Measurements from ENCODE around the gene ADGRD2.

The ADGRD2 gene

GRCh38 chr9:124456341-124457078, 6.3 kb downstream of the ADGRD2 start:
- Histone ChIP-seq H3K4me3 (ENCODE audit: low read length in 2 of 2) (no peak overlapping the region), H3K9me3 (ENCODE audit: control insufficient read depth in 2 of 2, low read length in 2 of 2) (no peaks in the 10 kb centered on the region), H3K9ac (ENCODE audit: low read depth in 1 of 2, low read length in 2 of 2) (no peak overlapping the region), H3K27ac (ENCODE audit: low read depth in 2 of 2, low read length in 2 of 2) (no peak overlapping the region), H3K36me3 (ENCODE audit: control insufficient read depth in 2 of 2, insufficient read depth in 2 of 2, low read length in 2 of 2) (no peaks in the 10 kb centered on the region), H3K27me3 (ENCODE audit: control insufficient read depth in 2 of 2, insufficient read depth in 2 of 2, low read length in 2 of 2) (peaks cover 5 to 6% of the 10 kb centered on the region in 2 donors), H3K4me1 (ENCODE audit: control insufficient read depth in 2 of 2, insufficient read depth in 2 of 2, low read length in 2 of 2) (peaks cover 2% of the 10 kb centered on the region in 2 donors)

DNA sequence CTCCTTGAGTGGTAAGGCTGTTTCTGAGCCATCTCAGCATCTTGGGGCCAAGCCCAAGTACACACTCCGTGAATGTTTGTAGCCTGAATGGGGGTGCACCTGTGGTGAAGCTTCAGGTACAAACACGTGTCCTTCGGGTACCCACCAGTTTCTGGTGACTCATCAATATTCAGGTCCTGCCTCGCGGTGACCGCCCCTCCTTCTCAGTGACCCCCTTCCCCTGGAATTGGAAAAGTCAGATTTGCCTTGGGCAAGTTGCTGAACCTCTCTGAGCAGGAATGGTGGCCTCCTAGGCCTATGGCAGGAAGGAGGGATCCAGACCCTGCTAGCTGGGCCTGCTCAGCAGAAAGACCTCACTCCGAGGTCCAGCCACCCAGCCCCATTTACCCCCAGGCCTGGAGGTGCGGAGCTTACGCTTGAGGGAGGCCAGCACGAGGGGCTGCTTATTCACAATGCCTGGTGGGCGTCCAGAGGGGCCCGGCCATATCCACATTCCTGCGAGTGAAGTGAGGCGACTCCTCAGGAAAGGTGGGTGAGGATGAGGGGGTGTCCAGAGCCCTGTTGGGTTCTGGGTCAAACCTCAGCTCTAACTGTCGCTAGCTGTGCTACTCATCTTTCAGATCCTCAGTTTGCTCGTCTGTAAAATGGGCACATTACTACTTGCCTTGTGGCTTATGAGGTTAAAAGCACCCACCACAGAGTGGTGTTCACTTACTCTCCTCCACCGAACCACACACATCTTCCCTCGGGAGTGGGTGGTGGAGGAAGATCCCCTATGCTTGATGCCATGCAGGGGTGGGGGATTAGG, 7.0 kb downstream of the ADGRD2 start:
- no peaks in the 10 kb centered on the region for H3K36me3 ChIP-seq (ENCODE audit: control insufficient read depth in 2 of 2, insufficient read depth in 2 of 2, low read length in 2 of 2)
- H3K4me1 ChIP-seq (ENCODE audit: control insufficient read depth in 2 of 2, insufficient read depth in 2 of 2, low read length in 2 of 2): peaks cover 2% of the 10 kb centered on the region in 2 donors
- H3K4me3 ChIP-seq (ENCODE audit: low read length in 2 of 2): no peak overlapping the region
- no peak overlapping the region for H3K9ac ChIP-seq (ENCODE audit: low read depth in 1 of 2, low read length in 2 of 2)
- no peak overlapping the region for H3K27ac ChIP-seq (ENCODE audit: low read depth in 2 of 2, low read length in 2 of 2)
- H3K9me3 ChIP-seq (ENCODE audit: control insufficient read depth in 2 of 2, low read length in 2 of 2): no peaks in the 10 kb centered on the region
- peaks cover 2 to 3% of the 10 kb centered on the region in 2 donors for H3K27me3 ChIP-seq (ENCODE audit: control insufficient read depth in 2 of 2, insufficient read depth in 2 of 2, low read length in 2 of 2)

- peaks cover under 1 to 2% of the 10 kb centered on the region in 2 donors for H3K4me1 ChIP-seq (ENCODE audit: control insufficient read depth in 2 of 2, insufficient read depth in 2 of 2, low read length in 2 of 2)
- H3K27me3 ChIP-seq (ENCODE audit: control insufficient read depth in 2 of 2, insufficient read depth in 2 of 2, low read length in 2 of 2): peaks cover 0 to under 1% of the 10 kb centered on the region in 2 donors
- H3K9ac ChIP-seq (ENCODE audit: low read depth in 1 of 2, low read length in 2 of 2): no peak overlapping the region
- H3K36me3 ChIP-seq (ENCODE audit: control insufficient read depth in 2 of 2, insufficient read depth in 2 of 2, low read length in 2 of 2): no peaks in the 10 kb centered on the region
- H3K9me3 ChIP-seq (ENCODE audit: control insufficient read depth in 2 of 2, low read length in 2 of 2): no peaks in the 10 kb centered on the region
- no peak overlapping the region for H3K27ac ChIP-seq (ENCODE audit: low read depth in 2 of 2, low read length in 2 of 2)
- no peak overlapping the region for H3K4me3 ChIP-seq (ENCODE audit: low read length in 2 of 2)
Observed at GRCh38 chr9:124457887-124458431, 7.7 kb downstream of the ADGRD2 start.

- Histone ChIP-seq H3K4me1 (ENCODE audit: control insufficient read depth in 2 of 2, insufficient read depth in 2 of 2, low read length in 2 of 2) (peaks cover 0 to 2% of the 10 kb centered on the region in 2 donors), H3K4me3 (ENCODE audit: low read length in 2 of 2) (no peak overlapping the region), H3K9ac (ENCODE audit: low read depth in 1 of 2, low read length in 2 of 2) (no peak overlapping the region), H3K36me3 (ENCODE audit: control insufficient read depth in 2 of 2, insufficient read depth in 2 of 2, low read length in 2 of 2) (no peaks in the 10 kb centered on the region), H3K27me3 (ENCODE audit: control insufficient read depth in 2 of 2, insufficient read depth in 2 of 2, low read length in 2 of 2) (no peaks in the 10 kb centered on the region), H3K9me3 (ENCODE audit: control insufficient read depth in 2 of 2, low read length in 2 of 2) (no peaks in the 10 kb centered on the region), H3K27ac (ENCODE audit: low read depth in 2 of 2, low read length in 2 of 2) (no peak overlapping the region)
Observed at GRCh38 chr9:124458441-124458840, 8.2 kb downstream of the ADGRD2 start.

GRCh38 chr9:124462739-124463138, 12.5 kb downstream of the ADGRD2 start:
- H3K4me1 ChIP-seq (ENCODE audit: control insufficient read depth in 2 of 2, insufficient read depth in 2 of 2, low read length in 2 of 2): no peaks in the 10 kb centered on the region
- H3K4me3 ChIP-seq (ENCODE audit: low read length in 2 of 2): no peak overlapping the region
- H3K9ac ChIP-seq (ENCODE audit: low read depth in 1 of 2, low read length in 2 of 2): no peak overlapping the region
- no peaks in the 10 kb centered on the region for H3K36me3 ChIP-seq (ENCODE audit: control insufficient read depth in 2 of 2, insufficient read depth in 2 of 2, low read length in 2 of 2)
- H3K27me3 ChIP-seq (ENCODE audit: control insufficient read depth in 2 of 2, insufficient read depth in 2 of 2, low read length in 2 of 2): peaks cover 0 to 2% of the 10 kb centered on the region in 2 donors
- no peak overlapping the region for H3K27ac ChIP-seq (ENCODE audit: low read depth in 2 of 2, low read length in 2 of 2)
- no peaks in the 10 kb centered on the region for H3K9me3 ChIP-seq (ENCODE audit: control insufficient read depth in 2 of 2, low read length in 2 of 2)

GRCh38 chr9:124465736-124466135, 15.5 kb downstream of the ADGRD2 start:
- H3K4me3 ChIP-seq (ENCODE audit: low read length in 2 of 2): no peak overlapping the region
- no peaks in the 10 kb centered on the region for H3K4me1 ChIP-seq (ENCODE audit: control insufficient read depth in 2 of 2, insufficient read depth in 2 of 2, low read length in 2 of 2)
- no peaks in the 10 kb centered on the region for H3K9me3 ChIP-seq (ENCODE audit: control insufficient read depth in 2 of 2, low read length in 2 of 2)
- H3K27ac ChIP-seq (ENCODE audit: low read depth in 2 of 2, low read length in 2 of 2): no peak overlapping the region
- no peak overlapping the region for H3K9ac ChIP-seq (ENCODE audit: low read depth in 1 of 2, low read length in 2 of 2)
- peaks cover 0 to 2% of the 10 kb centered on the region in 2 donors for H3K27me3 ChIP-seq (ENCODE audit: control insufficient read depth in 2 of 2, insufficient read depth in 2 of 2, low read length in 2 of 2)
- no peaks in the 10 kb centered on the region for H3K36me3 ChIP-seq (ENCODE audit: control insufficient read depth in 2 of 2, insufficient read depth in 2 of 2, low read length in 2 of 2)

DNA sequence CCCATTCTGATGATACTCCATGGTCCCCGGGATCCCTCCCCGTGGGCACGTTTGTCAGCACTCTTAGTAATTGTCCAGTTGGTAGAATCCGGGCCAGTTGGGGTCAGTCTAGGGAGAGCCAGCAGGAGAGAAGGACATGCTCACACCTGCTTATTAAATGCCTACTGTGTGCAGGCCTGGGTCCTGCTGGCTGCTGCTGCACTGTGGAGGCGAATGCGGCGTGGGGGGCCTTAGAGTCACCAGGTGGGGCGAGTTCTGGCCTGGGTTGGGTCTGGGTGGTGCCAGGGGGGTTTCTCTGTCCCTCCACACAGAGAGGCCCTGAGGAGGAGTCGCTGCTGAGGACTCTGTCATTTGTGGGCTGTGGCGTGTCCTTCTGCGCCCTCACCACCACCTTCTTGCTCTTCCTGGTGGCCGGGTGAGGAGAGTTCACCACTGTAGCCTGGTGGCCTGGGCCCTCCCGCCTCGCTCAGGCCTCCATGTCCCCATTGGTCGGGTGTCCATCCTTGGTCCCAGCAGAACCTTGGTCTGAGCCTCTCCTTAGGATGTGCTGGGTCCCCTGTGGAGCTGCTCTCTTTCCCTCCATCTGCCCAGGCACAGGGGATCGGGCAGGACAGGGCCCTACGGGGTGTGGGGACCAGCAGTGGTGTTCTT, 17.3 kb downstream of the ADGRD2 start:
- no peak overlapping the region for H3K27ac ChIP-seq (ENCODE audit: low read depth in 2 of 2, low read length in 2 of 2)
- H3K9ac ChIP-seq (ENCODE audit: low read depth in 1 of 2, low read length in 2 of 2): no peak overlapping the region
- H3K27me3 ChIP-seq (ENCODE audit: control insufficient read depth in 2 of 2, insufficient read depth in 2 of 2, low read length in 2 of 2): peaks cover 0 to 2% of the 10 kb centered on the region in 2 donors
- no peaks in the 10 kb centered on the region for H3K36me3 ChIP-seq (ENCODE audit: control insufficient read depth in 2 of 2, insufficient read depth in 2 of 2, low read length in 2 of 2)
- no peaks in the 10 kb centered on the region for H3K9me3 ChIP-seq (ENCODE audit: control insufficient read depth in 2 of 2, low read length in 2 of 2)
- H3K4me1 ChIP-seq (ENCODE audit: control insufficient read depth in 2 of 2, insufficient read depth in 2 of 2, low read length in 2 of 2): no peaks in the 10 kb centered on the region
- H3K4me3 ChIP-seq (ENCODE audit: low read length in 2 of 2): no peak overlapping the region

GRCh38 chr9:124468061-124468740, 17.9 kb downstream of the ADGRD2 start:
- Histone ChIP-seq H3K27me3 (ENCODE audit: control insufficient read depth in 2 of 2, insufficient read depth in 2 of 2, low read length in 2 of 2) (peaks cover 0 to 2% of the 10 kb centered on the region in 2 donors), H3K9ac (ENCODE audit: low read depth in 1 of 2, low read length in 2 of 2) (no peak overlapping the region), H3K4me1 (ENCODE audit: control insufficient read depth in 2 of 2, insufficient read depth in 2 of 2, low read length in 2 of 2) (no peaks in the 10 kb centered on the region), H3K9me3 (ENCODE audit: control insufficient read depth in 2 of 2, low read length in 2 of 2) (no peaks in the 10 kb centered on the region), H3K36me3 (ENCODE audit: control insufficient read depth in 2 of 2, insufficient read depth in 2 of 2, low read length in 2 of 2) (no peaks in the 10 kb centered on the region), H3K4me3 (ENCODE audit: low read length in 2 of 2) (no peak overlapping the region), H3K27ac (ENCODE audit: low read depth in 2 of 2, low read length in 2 of 2) (no peak overlapping the region)

DNA sequence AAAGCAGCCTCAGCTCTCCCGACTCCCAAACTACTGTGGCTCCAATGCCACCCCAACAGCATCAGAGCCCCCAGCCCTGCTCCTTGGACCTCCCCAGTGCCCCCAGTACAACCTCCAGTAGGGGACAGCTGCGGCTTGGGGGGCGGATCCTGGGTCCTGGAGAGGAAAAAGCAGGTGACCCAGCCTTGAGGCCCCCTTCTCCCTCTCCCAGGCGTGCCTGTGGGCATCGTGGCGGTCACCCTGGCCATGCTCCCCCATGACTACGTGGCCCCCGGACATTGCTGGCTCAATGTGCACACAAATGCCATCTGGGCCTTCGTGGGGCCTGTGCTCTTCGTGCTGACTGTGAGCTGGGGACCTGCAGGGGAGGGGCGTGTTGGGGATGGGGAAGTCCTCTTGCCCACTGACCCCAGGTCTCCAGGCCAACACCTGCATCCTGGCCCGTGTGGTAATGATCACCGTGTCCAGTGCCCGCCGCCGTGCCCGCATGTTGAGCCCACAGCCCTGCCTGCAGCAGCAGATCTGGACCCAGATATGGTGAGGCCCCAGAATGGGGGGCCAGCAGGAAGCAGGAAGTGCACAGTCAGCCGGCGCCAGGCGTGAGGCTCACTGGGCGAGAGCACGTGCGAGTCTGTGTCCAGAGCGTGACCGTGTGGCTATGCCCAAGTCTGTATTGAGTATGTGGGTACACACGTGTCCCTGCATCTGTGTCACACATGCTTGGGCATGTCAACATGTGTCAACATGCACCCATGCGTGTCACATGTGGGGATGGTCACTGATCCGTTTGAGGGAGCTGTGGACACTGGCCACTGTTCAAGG, 19.0 kb downstream of the ADGRD2 start:
- H3K27me3 ChIP-seq (ENCODE audit: control insufficient read depth in 2 of 2, insufficient read depth in 2 of 2, low read length in 2 of 2): peaks cover 0 to 3% of the 10 kb centered on the region in 2 donors

More for the DNA sequence above, 19.0 kb downstream of the ADGRD2 start:
- H3K27ac ChIP-seq (ENCODE audit: low read depth in 2 of 2, low read length in 2 of 2): no peak overlapping the region
- H3K4me3 ChIP-seq (ENCODE audit: low read length in 2 of 2): no peak overlapping the region
- no peak overlapping the region for H3K9ac ChIP-seq (ENCODE audit: low read depth in 1 of 2, low read length in 2 of 2)
- H3K4me1 ChIP-seq (ENCODE audit: control insufficient read depth in 2 of 2, insufficient read depth in 2 of 2, low read length in 2 of 2): no peaks in the 10 kb centered on the region
- H3K36me3 ChIP-seq (ENCODE audit: control insufficient read depth in 2 of 2, insufficient read depth in 2 of 2, low read length in 2 of 2): no peaks in the 10 kb centered on the region
- no peaks in the 10 kb centered on the region for H3K9me3 ChIP-seq (ENCODE audit: control insufficient read depth in 2 of 2, low read length in 2 of 2)

Measured in mucosa of rectum (tissue), 2 donors.